ENCODE data around the gene CHD6.

CHD6 gene, protein sequence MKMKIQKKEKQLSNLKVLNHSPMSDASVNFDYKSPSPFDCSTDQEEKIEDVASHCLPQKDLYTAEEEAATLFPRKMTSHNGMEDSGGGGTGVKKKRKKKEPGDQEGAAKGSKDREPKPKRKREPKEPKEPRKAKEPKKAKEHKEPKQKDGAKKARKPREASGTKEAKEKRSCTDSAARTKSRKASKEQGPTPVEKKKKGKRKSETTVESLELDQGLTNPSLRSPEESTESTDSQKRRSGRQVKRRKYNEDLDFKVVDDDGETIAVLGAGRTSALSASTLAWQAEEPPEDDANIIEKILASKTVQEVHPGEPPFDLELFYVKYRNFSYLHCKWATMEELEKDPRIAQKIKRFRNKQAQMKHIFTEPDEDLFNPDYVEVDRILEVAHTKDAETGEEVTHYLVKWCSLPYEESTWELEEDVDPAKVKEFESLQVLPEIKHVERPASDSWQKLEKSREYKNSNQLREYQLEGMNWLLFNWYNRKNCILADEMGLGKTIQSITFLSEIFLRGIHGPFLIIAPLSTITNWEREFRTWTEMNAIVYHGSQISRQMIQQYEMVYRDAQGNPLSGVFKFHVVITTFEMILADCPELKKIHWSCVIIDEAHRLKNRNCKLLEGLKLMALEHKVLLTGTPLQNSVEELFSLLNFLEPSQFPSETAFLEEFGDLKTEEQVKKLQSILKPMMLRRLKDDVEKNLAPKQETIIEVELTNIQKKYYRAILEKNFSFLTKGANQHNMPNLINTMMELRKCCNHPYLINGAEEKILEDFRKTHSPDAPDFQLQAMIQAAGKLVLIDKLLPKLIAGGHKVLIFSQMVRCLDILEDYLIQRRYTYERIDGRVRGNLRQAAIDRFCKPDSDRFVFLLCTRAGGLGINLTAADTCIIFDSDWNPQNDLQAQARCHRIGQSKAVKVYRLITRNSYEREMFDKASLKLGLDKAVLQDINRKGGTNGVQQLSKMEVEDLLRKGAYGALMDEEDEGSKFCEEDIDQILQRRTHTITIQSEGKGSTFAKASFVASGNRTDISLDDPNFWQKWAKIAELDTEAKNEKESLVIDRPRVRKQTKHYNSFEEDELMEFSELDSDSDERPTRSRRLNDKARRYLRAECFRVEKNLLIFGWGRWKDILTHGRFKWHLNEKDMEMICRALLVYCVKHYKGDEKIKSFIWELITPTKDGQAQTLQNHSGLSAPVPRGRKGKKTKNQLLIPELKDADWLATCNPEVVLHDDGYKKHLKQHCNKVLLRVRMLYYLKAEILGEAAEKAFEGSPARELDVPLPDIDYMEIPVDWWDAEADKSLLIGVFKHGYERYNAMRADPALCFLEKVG (N-terminal part only)

DNA sequence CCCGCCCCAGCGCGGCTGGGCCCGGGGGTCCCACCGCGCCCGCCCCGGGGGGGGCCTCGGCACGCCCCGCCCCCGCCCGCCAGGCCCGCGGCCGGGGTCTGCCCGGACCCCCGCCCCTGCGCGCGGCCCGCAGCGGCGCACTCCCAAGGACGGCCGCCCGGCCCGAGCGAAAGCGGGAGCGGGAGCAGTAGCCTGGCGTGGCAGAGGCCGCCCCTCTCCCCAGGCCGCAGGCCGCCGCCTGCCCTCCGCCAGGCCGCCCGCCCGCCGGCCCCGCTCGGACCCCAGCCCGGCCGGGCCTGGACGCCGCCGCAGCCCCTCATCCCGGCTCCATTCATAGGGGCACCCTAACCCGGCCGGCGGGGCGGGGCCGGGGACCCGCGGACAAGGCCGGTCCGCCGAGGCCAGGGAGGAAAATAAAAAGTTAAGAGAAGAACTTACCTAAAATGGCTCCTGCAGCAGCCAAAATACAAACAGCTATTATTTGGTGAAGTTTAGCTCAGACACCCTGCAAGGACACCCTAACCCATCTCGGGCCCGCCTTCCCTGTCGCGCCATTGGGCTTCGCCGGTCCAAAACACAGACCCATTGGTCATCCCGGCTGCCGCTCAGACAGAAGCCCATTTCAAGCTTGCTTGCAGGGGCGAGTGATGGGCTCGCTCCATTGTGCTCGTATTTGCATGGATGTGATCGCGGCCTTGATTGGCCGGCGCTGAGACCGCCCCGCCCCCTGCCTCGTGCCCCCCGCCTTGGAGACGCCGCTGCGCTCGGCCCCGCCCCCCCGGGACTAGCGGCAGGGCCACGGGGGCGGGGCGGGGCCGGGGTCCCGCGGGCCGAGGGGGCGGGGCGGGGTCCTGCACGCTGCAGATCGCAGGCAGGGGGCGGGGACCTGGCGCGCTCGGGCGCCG, at the start of gene CHD6:
Gene CHD6, minus strand, starts transcription at position 476 of the 905 bp plus-strand sequence. CDS start 67,040 bp downstream, outside the sequence.
- DNase-seq, result peak; percentile 93 to 98 (median 96)

DNA sequence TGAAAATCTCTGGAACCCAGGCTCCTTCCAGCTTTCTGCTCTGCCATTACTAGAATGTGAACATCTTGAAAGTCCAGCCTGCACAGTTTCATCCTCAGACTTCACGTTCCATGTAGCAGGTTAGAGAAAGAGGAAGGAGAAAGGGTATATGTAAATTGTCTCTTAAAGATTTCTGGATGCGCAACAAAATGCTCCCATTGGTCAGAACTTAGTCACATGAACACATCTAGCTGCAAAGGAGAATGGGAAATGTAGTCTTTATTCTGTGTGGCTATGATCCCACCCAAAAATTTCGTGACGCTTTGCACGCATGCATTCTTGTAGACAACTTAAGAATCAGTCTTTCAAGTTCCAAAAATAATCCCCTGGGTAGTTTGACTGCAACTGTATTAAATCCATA, 46.4 kb upstream of the CHD6 start:
- DNase-seq, result no peak

- no peak for DNase-seq
These were observed 39.5 kb upstream of the CHD6 start for GRCh38 chr20:41657655-41658054.

DNA sequence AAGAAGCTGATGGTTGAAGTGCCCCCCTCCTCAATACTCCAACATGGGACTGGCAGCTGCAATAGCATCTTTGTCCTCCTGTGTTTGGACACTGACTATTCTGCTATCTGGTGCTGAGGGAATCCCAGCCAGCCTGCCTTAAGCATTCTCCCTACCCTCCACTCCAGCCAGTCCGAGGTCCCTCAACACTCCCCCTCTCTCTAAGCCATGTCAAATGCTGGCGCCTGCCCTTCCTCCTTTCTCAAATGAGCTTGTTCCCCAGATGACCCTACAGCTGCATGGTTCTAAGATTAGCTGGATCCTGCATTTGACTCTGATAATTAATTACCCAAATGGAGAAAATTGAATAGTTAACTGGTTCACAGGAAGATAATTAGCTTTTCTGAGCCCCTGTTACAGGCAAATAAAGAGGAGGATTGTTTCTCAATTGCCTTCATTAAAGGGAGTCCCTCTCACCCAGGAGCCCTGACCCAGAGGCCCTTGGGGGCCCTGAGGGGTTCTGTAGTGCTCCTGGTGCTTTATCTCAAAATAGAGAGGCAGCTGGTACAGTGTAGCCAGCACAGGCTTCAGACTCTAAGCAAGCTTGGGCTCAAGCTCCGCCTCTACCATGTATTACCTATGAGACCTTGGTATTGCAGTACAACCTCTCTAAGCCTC, 37.9 kb upstream of the CHD6 start:
- no peak for DNase-seq

DNA sequence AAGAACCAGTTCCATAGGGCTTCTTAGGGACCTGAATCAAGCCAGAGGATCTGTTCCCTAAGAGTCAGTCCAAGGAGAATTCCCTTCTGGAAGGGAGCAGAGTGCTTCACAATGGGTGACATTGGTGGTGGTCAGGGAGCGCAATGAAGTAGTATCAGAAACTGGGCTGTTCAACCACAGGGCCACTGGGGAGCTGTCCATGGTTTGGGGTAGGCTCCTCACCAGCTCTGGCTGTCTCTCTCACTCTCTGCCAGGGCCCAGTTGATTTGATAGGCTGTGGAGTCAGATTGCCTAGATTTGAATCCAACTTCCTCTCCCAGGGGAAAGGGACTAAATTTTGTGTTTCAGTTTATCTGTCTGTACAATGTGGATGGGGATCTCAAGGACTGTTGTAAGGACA, 36.7 kb upstream of the CHD6 start:
- DNase-seq, result no peak

- DNase-seq, result no peak
These were observed 36.1 kb upstream of the CHD6 start for GRCh38 chr20:41654292-41654691.

DNA sequence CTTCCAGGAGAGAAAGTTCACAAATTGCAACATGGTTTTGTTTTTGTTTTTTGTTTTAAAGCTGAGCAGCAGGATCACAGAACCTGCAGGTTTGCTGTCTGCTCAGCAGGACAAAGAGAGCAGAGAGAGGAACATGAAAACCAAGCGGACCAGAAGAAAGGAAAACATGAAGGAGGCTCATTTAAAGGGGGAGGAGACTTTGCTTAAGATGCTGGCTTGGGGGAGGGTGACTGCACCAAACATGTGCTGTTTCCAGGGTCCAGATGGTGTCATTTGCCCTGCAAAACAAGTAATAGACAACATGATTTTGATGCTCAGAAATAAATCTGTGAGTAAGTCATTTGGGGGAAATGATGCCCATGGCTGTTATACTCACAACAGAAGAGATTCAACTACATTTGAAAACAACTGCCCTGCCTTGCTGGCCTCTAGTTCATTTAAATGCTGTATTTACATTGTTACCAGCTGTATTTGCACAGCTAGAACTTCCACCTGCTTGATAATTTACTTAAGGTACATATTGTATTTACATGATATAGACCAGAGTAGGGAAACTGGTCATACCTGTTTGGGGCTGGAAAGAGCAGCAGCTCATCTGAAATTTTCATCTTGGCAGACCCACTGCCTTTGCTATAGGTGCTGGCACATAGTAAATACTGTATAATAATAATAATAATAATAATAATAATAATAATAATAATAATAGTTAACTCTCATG, 32.2 kb upstream of the CHD6 start:
- no peak for DNase-seq

- DNase-seq, result no peak
These were observed 31.3 kb upstream of the CHD6 start for GRCh38 chr20:41649489-41649888.

GRCh38 chr20:41645372-41645771, 27.2 kb upstream of the CHD6 start:
- no peak for DNase-seq

- no peak for DNase-seq
These were observed 25.3 kb upstream of the CHD6 start for GRCh38 chr20:41643504-41643938.

DNA sequence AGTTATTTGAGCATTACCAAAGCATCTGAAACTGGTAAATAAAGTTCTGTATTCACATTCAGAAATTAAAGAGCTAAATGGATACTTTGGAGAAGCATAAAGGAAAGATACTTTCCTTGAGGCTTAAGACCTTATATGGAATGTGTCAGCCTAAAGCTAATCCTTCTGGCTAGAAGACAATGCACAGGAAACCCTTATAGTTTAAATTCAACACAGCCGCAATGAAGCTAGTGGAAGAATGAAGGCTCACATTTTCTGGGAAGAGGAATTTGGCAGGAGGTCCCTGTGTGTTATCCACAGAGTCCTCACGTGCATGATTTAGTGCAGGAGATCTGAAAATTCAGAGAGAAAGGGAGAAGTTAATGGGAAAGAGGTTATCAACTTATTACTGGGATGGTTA, 21.5 kb upstream of the CHD6 start:
- no peak for DNase-seq

GRCh38 chr20:41638456-41638855, 20.3 kb upstream of the CHD6 start:
- DNase-seq, result no peak

DNA sequence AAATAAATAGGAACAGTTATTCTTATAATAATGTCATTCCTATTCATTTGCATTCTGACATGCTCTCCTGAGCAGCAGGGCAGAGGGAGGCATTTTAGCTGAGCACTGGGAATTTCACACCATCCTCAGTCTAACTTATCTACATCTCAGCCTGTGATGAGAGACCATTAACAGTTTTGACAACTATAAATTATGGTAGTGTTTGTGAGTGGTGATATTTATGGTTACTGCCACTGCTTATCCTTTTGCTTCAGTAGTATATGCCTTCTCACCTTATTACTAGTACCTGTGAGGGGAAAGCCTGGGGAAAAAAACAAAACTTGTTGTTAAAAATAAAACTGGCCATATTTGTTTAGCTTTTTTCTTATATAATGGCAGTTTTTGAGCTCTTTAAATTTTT, 17.0 kb upstream of the CHD6 start:
- no peak for DNase-seq

DNA sequence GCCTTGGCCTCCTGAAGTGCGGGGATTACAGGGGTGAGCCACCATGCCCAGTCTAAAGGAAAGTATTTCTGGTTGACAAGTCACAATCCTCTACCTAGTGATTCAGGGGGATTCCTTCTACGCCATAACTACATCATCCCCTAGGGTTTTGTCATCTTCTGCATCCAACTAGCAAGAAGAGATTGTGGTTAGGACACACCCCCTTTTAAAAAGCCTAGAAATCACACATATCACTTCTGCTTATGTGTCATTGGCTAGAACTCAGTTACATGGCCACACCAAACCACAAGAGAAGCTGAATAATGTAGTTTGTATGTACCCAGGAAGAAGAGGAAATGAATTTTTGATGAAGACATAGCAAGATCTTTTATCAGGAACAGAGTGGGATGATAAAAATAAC, 14.7 kb upstream of the CHD6 start:
- no peak for DNase-seq

GRCh38 chr20:41631826-41632225, 13.6 kb upstream of the CHD6 start:
- no peak for DNase-seq

DNA sequence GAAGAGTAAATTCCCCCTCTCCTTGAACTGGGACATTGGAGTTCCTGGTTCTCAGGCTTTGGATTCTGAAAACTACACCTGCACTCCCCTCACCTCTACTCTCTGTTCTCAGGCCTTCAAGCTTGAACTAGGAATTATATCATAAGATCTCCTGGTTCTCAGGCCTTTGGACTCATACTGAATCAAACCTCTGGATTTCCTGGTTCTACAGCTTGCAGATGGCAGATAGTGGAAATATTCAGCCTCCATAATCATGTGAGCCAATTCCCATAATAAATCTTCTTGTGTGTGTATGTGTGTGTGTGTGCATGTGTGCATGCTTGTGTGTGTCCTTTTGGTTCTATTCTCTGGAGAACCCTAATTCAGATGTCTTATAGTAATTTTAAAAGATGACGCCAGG, 12.7 kb upstream of the CHD6 start:
- no peak for DNase-seq

GRCh38 chr20:41627611-41628244, 9.6 kb upstream of the CHD6 start:
- DNase-seq, result no peak

- no peak for DNase-seq
These were observed 8.9 kb upstream of the CHD6 start for GRCh38 chr20:41627001-41627495.

DNA sequence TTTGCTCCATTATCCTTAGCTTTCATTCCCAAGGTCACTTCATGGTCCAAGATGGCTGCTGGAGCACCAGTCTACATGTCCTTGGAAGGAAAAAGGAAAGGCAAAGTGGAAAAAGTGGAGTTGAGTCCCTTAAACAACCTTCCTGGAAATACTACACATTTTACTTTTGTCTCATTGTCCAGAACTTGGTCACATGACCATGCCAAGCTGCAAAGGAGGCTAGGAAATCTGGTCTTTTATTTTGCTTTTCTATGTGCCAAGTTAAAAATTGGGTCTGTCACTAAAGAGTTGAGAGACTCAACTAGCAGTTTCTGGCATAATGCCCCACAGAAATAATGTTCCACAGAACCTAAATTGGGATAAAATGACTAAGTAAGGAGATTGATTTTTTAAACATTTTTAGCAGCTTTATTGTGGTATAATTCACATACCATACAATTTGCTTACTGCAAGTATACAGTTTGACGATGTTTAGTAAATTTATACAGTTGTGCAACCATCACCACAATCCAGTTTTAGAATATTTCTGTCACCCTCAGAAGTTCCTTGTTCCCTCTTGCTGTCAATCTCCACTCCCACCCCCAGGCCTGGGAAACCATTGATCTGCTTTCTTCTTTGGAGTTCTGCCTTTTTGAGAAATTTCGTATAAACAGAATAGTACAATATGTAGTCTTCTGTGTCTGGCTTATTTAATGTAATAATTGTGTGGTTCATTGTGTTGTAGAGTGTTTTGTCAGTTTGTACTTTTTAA, 5.6 kb upstream of the CHD6 start:
- no peak for DNase-seq

Data from activated CD4-positive, CD25-positive, alpha-beta regulatory T cell (primary cell).